ENCODE measurements around the gene SUCLG2. TPM values are rescaled to one million over a fixed set of nuclear protein-coding genes. Genes with fewer than 3 reads are reported as not detected.

Gene SUCLG2
- total RNA-seq, 1 experiment from 2014 or later = 104 TPM

- in situ Hi-C loops (cut with HindIII; ENCODE audit: low sequenced_read_pairs) = no loop called here
- no peak for DNase-seq (ENCODE audit: low spot score)
Observed at GRCh38 chr3:67531181-67532101, 123.0 kb downstream of the SUCLG2 start.

- DNase-seq (ENCODE audit: low spot score) = no peak
- in situ Hi-C loops (cut with HindIII; ENCODE audit: low sequenced_read_pairs) = no loop called here
Observed at GRCh38 chr3:67529915-67530314, 124.5 kb downstream of the SUCLG2 start.

- in situ Hi-C loops (cut with HindIII; ENCODE audit: low sequenced_read_pairs) = no loop called here
- DNase-seq (ENCODE audit: low spot score) = no peak
Observed at GRCh38 chr3:67529337-67529736, 125.1 kb downstream of the SUCLG2 start.

GRCh38 chr3:67526246-67526645 lies 128.2 kb downstream of the SUCLG2 start:
- in situ Hi-C loops (cut with HindIII; ENCODE audit: low sequenced_read_pairs) = no loop called here
- no peak for DNase-seq (ENCODE audit: low spot score)

GRCh38 chr3:67524046-67524445 lies 130.4 kb downstream of the SUCLG2 start:
- in situ Hi-C loops (cut with HindIII; ENCODE audit: low sequenced_read_pairs) = no loop called here
- DNase-seq (ENCODE audit: low spot score) = no peak

- DNase-seq (ENCODE audit: low spot score) = no peak
- in situ Hi-C loops (cut with HindIII; ENCODE audit: low sequenced_read_pairs) = no loop called here
Observed at GRCh38 chr3:67522081-67522480, 132.3 kb downstream of the SUCLG2 start.

GRCh38 chr3:67521053-67521646 lies 133.3 kb downstream of the SUCLG2 start:
- no peak for DNase-seq (ENCODE audit: low spot score)
- in situ Hi-C loops (cut with HindIII; ENCODE audit: low sequenced_read_pairs) = no loop called here

GRCh38 chr3:67518236-67518635 lies 136.2 kb downstream of the SUCLG2 start:
- in situ Hi-C loops (cut with HindIII; ENCODE audit: low sequenced_read_pairs) = no loop called here
- DNase-seq (ENCODE audit: low spot score) = no peak

- DNase-seq (ENCODE audit: low spot score) = no peak
- in situ Hi-C loops (cut with HindIII; ENCODE audit: low sequenced_read_pairs) = no loop called here
Observed at GRCh38 chr3:67517781-67518180, 136.6 kb downstream of the SUCLG2 start.

- in situ Hi-C loops (cut with HindIII; ENCODE audit: low sequenced_read_pairs) = no loop called here
- no peak for DNase-seq (ENCODE audit: low spot score)
Observed at GRCh38 chr3:67516496-67516895, 137.9 kb downstream of the SUCLG2 start.

GRCh38 chr3:67515778-67516177 lies 138.6 kb downstream of the SUCLG2 start:
- DNase-seq (ENCODE audit: low spot score) = no peak
- in situ Hi-C loops (cut with HindIII; ENCODE audit: low sequenced_read_pairs) = no loop called here

- in situ Hi-C loops (cut with HindIII; ENCODE audit: low sequenced_read_pairs) = no loop called here
Observed at GRCh38 chr3:67509471-67510075, 144.8 kb downstream of the SUCLG2 start.

GRCh38 chr3:67507584-67507983 lies 146.8 kb downstream of the SUCLG2 start:
- no peak for DNase-seq (ENCODE audit: low spot score)
- in situ Hi-C loops (cut with HindIII; ENCODE audit: low sequenced_read_pairs) = no loop called here

More at GRCh38 chr3:67509471-67510075, 144.8 kb downstream of the SUCLG2 start:
- no peak for DNase-seq (ENCODE audit: low spot score)

- in situ Hi-C loops (cut with HindIII; ENCODE audit: low sequenced_read_pairs) = no loop called here
- no peak for DNase-seq (ENCODE audit: low spot score)
Observed at GRCh38 chr3:67500709-67501108, 153.7 kb downstream of the SUCLG2 start.

- DNase-seq (ENCODE audit: low spot score) = no peak
- in situ Hi-C loops (cut with HindIII; ENCODE audit: low sequenced_read_pairs) = no loop called here
Observed at GRCh38 chr3:67497746-67498145, 156.7 kb downstream of the SUCLG2 start.

- no peak for DNase-seq (ENCODE audit: low spot score)
- in situ Hi-C loops (cut with HindIII; ENCODE audit: low sequenced_read_pairs) = no loop called here
Observed at GRCh38 chr3:67495751-67496150, 158.7 kb downstream of the SUCLG2 start.

GRCh38 chr3:67493808-67494207 lies 160.6 kb downstream of the SUCLG2 start:
- DNase-seq (ENCODE audit: low spot score) = no peak
- in situ Hi-C loops (cut with HindIII; ENCODE audit: low sequenced_read_pairs) = no loop called here

GRCh38 chr3:67490658-67491057 lies 163.8 kb downstream of the SUCLG2 start:
- DNase-seq (ENCODE audit: low spot score) = no peak
- in situ Hi-C loops (cut with HindIII; ENCODE audit: low sequenced_read_pairs) = no loop called here

GRCh38 chr3:67489816-67490215 lies 164.6 kb downstream of the SUCLG2 start:
- in situ Hi-C loops (cut with HindIII; ENCODE audit: low sequenced_read_pairs) = no loop called here
- DNase-seq (ENCODE audit: low spot score) = no peak

- in situ Hi-C loops (cut with HindIII; ENCODE audit: low sequenced_read_pairs) = no loop called here
- DNase-seq (ENCODE audit: low spot score) = no peak
Observed at GRCh38 chr3:67487564-67488114, 166.8 kb downstream of the SUCLG2 start.

Data from G401 (cell line).